Endometrial microvascular endothelial cells (primary cell): Measurements from ENCODE around the gene GAS6. TPM values are rescaled to one million over a fixed set of nuclear protein-coding genes. Genes with fewer than 3 reads are reported as not detected.

Source experiments
- total RNA-seq: library from RNA; depleted of rRNA; stranded (reverse); fragments of >200 nt; gene quantifications from one replicate; pipeline ENCODE4 v1.2.3, GENCODE V29; 2015; ENCODE audit errors: inconsistent ontology term

The GAS6 gene
- total RNA-seq, 1 donor from 2014 or later, result 36.1 TPM

Other genes starting within 250 kb of the GAS6 start
- not detected for gene ATP4B, start 205.9 kb downstream of the GAS6 start, total RNA-seq
- gene GRK1, start 196.9 kb downstream of the GAS6 start, total RNA-seq, result not detected
- 31.3 TPM for gene TMEM255B, start 104.8 kb downstream of the GAS6 start, total RNA-seq
- gene C13orf46, start 110.0 kb upstream of the GAS6 start, total RNA-seq, result not detected